ENCODE results near the gene KCMF1. TPM values are rescaled to one million over a fixed set of nuclear protein-coding genes. Genes with fewer than 3 reads are reported as not detected.

KCMF1 gene
- total and polyA plus RNA-seq, 10 of the 15 experiments (the other 5 are each of a cell fraction or from before 2014, with no cell fraction given): 8.4 to 124 (median 43.0) TPM

GRCh38 chr2:84970868-84971509 is at the start of gene KCMF1 (continued):
- TF ChIP-seq EGR1 (IDR thresholded peaks at IDR 0.05; ENCODE audit: borderline replicate concordance in 1 of 2, low read depth in 2 of 2, low read length in 2 of 2) (peak in 1 of 2 experiments; percentile 69; a peak in 1 of 3 replicates), NFYB (IDR thresholded peaks at IDR 0.05; ENCODE audit: insufficient read depth, low read depth, low read length) (no peak), USF2 (IDR thresholded peaks at IDR 0.05; ENCODE audit: borderline replicate concordance, low read depth, low read length) (no peak), SMC3 (IDR thresholded peaks at IDR 0.05; ENCODE audit: borderline replicate concordance, low read length) (no peak)

GRCh38 chr2:84923009-84923408 is 48.0 kb upstream of the KCMF1 start:
- ChIA-PET CTCF (interaction anchor here (0.7 to 4.8 kb wide), 5 partner anchors 16 to 54 kb away, joined by 3 to 275 read pairs (median 4); partner anchors contain the start of gene TRABD2A), SMC1A (ENCODE audit: uncharacterized antibody, unreplicated experiment) (interaction anchor here (1.0 to 7.9 kb wide), 7 partner anchors 17 to 376 kb away, joined by 3 to 176 read pairs (median 16); partner anchors contain the start of genes TMSB10 and TRABD2A), POLR2A (interaction anchor here (1.0 to 3.9 kb wide), 4 partner anchors 11 to 39 kb away, joined by 3 to 39 read pairs (median 6); partner anchors contain the start of gene TMSB10), RAD21 (ENCODE audit: unreplicated experiment) (interaction anchor here (0.9 to 4.5 kb wide), 3 partner anchors 18 to 34 kb away, joined by 3 to 67 read pairs (median 3); partner anchors contain the start of gene TMSB10)
- DNase-seq (ENCODE audit: low read depth, low spot score): no peak
- intact Hi-C loops (cut with micrococcal nuclease; ENCODE audit: unreplicated experiment): no loop called here
- Histone ChIP-seq H3K4me2 (ENCODE audit: control insufficient read depth, insufficient read depth) (no peak overlapping the region), H3K36me3 (ENCODE audit: control insufficient read depth in 2 of 2, insufficient read depth in 2 of 2, low read length in 1 of 2) (no peaks in the 10 kb centered on the region), H3K27me3 (replicated peaks in 1 of 2; ENCODE audit: control insufficient read depth in 2 of 2, insufficient read depth in 2 of 2, low read length in 1 of 2) (no peaks in the 10 kb centered on the region), H3K4me1 (ENCODE audit: control insufficient read depth, insufficient read depth, low read length) (peaks cover 38% of the 10 kb centered on the region), H4K20me1 (ENCODE audit: control insufficient read depth, insufficient read depth) (no peaks in the 10 kb centered on the region), H3K9me3 (replicated peaks; ENCODE audit: control insufficient read depth, insufficient read depth, low read length) (no peaks in the 10 kb centered on the region), H3K79me2 (ENCODE audit: control insufficient read depth, insufficient read depth, low read length) (peaks cover 10% of the 10 kb centered on the region), H3K27ac (ENCODE audit: control insufficient read depth, insufficient read depth) (no peak overlapping the region), H3K9ac (ENCODE audit: control insufficient read depth, insufficient read depth, low read length) (no peak overlapping the region), H2AFZ (ENCODE audit: control insufficient read depth, low read depth, low read length) (no peak overlapping the region), H3K4me3 (no peak overlapping the region)
- in situ Hi-C loops (cut with MboI): no loop called here
- TF ChIP-seq MXI1 (IDR thresholded peaks at IDR 0.05; ENCODE audit: low read depth, low read length): no peak
- no peak for TF ChIP-seq ZBTB11 (CRISPR knock-in tag; IDR thresholded peaks at IDR 0.05)
- no peak for TF ChIP-seq ZBTB4 (CRISPR knock-in tag; IDR thresholded peaks at IDR 0.05)
- no peak for TF ChIP-seq STAT1 (conservative IDR thresholded peaks at IDR 0.05)
- no TSS peak for BruUV-seq (replicated peaks)
- no peak for ATAC-seq
- no peak for FAIRE-seq
